Endothelial cell (in vitro differentiated cells): ENCODE results near the gene ABHD4. TPM values are rescaled to one million over a fixed set of nuclear protein-coding genes. Genes with fewer than 3 reads are reported as not detected.

ENCODE experiments used
- DNase-seq: peaks from one replicate; pipeline ENCODE4 v3.0.0; 2021; ENCODE audit warnings: low spot score
- H3K27ac Mint-ChIP-seq: one replicate; pipeline ENCODE4 v1.8.0; 2021; ENCODE audit warnings: mixed read lengths, inconsistent platforms; ENCODE audit not compliant: unreplicated experiment
- H3K27me3 Mint-ChIP-seq: one replicate; pipeline ENCODE4 v1.8.0; 2021; ENCODE audit warnings: mild to moderate bottlenecking, moderate library complexity, mixed read lengths, inconsistent platforms; ENCODE audit not compliant: unreplicated experiment
- H3K36me3 Mint-ChIP-seq: one replicate; pipeline ENCODE4 v1.8.0; 2021; ENCODE audit warnings: mild to moderate bottlenecking, low read depth, mixed read lengths, inconsistent platforms; ENCODE audit not compliant: unreplicated experiment
- H3K4me1 Mint-ChIP-seq: one replicate; pipeline ENCODE4 v1.8.0; 2021; ENCODE audit warnings: mild to moderate bottlenecking, mixed read lengths, inconsistent platforms; ENCODE audit not compliant: unreplicated experiment
- H3K4me3 Mint-ChIP-seq: one replicate; pipeline ENCODE4 v1.8.0; 2021; ENCODE audit warnings: mild to moderate bottlenecking, mixed read lengths, inconsistent platforms; ENCODE audit not compliant: unreplicated experiment
- H3K9me3 Mint-ChIP-seq: one replicate; pipeline ENCODE4 v1.8.0; 2021; ENCODE audit warnings: mixed read lengths, inconsistent platforms; ENCODE audit not compliant: unreplicated experiment
- total RNA-seq: library from RNA; stranded (reverse); fragmentation: NEBNext Ultra II Directional; extraction: Animal tissue kit (Norgen Biotek cat#: 25700); gene quantifications from one replicate; pipeline ENCODE4 v1.2.1, GENCODE V29; 2021; ENCODE audit not compliant: unreplicated experiment
- TF ChIP-seq, protein P1 (sequence below): fragments of 200-600 bp; sonication (generic); IDR thresholded peaks from one replicate; pipeline ENCODE4 v1.5.0; 2021; ENCODE audit warnings: antibody characterized with exemption; ENCODE audit not compliant: unreplicated experiment

Gene ABHD4
- total RNA-seq, 1 donor from 2014 or later: 77.7 TPM

DNA sequence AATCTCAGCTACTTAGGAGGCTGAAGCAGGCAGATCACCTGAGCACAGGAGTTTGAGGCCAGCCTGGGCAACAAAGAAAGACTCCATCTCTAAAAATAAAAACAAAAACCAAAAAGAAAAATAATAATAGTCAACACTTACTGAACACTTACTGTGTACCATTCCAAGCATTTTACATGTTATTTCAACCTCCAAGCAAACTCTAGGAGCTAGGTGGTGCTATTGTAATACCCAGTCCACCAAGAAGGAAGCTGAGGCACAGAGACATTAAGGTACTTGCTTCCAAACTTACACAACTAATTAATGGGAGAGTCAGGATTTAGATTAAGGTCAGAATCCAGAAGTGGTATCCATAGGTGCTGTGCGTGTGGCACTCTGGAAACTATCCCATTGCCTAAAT is 59.8 kb downstream of the ABHD4 start:
- Mint-ChIP-seq H3K27me3 (no peaks in the 10 kb centered on the region), H3K4me1 (peaks cover 4% of the 10 kb centered on the region), H3K9me3 (no peaks in the 10 kb centered on the region), H3K4me3 (no peak overlapping the region), H3K27ac (no peak overlapping the region), H3K36me3 (no peaks in the 10 kb centered on the region)
- no peak for DNase-seq
- TF ChIP-seq, protein P1, sequence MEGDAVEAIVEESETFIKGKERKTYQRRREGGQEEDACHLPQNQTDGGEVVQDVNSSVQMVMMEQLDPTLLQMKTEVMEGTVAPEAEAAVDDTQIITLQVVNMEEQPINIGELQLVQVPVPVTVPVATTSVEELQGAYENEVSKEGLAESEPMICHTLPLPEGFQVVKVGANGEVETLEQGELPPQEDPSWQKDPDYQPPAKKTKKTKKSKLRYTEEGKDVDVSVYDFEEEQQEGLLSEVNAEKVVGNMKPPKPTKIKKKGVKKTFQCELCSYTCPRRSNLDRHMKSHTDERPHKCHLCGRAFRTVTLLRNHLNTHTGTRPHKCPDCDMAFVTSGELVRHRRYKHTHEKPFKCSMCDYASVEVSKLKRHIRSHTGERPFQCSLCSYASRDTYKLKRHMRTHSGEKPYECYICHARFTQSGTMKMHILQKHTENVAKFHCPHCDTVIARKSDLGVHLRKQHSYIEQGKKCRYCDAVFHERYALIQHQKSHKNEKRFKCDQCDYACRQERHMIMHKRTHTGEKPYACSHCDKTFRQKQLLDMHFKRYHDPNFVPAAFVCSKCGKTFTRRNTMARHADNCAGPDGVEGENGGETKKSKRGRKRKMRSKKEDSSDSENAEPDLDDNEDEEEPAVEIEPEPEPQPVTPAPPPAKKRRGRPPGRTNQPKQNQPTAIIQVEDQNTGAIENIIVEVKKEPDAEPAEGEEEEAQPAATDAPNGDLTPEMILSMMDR: no peak

DNA sequence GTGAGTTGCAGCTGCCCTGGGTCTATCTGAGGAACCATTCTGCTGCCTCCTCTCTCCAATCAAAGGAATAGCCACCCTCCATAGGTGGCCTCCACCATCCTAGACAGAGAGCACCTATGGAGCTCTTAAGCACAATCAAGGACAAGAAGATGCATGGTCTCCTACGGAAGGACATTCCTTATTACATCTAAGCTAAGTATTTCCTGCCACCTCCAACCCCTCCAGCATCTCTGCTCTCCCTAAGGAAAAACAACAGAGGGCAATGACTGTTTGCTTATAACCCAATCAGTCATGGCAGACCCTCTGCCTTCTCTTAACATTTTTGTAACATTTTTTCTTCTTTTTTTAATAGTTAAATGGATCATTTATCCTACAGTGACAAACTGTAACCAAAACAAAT is 60.8 kb downstream of the ABHD4 start:
- TF ChIP-seq, protein P1: no peak
- Mint-ChIP-seq H3K36me3 (no peaks in the 10 kb centered on the region), H3K27me3 (no peaks in the 10 kb centered on the region), H3K9me3 (no peaks in the 10 kb centered on the region), H3K4me3 (no peak overlapping the region), H3K4me1 (peaks cover 4% of the 10 kb centered on the region), H3K27ac (no peak overlapping the region)
- no peak for DNase-seq

DNA sequence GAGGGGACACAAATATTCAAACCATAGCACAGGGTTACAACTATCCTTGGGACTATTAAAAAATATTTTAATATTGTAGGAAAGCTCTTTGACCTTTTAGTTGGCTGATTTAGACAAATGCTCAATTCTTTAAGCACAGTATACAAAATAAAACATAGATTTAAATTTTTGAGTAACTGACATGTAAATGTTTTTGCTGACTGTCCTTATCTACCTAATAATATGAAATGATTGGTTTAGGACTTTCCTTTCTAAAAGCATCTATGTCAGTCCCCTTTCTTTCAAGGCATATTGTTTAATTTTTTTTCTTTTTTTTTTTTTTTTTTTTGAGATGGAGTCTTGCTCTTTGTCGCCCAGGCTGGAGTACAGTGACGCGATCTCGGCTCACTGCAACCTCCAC is 62.6 kb downstream of the ABHD4 start:
- Mint-ChIP-seq H3K4me1 (peaks cover 4% of the 10 kb centered on the region), H3K4me3 (no peak overlapping the region), H3K27me3 (no peaks in the 10 kb centered on the region), H3K27ac (no peak overlapping the region), H3K9me3 (no peaks in the 10 kb centered on the region), H3K36me3 (no peaks in the 10 kb centered on the region)
- DNase-seq: no peak
- TF ChIP-seq, protein P1: no peak

Other genes with a start within 250 kb of the ABHD4 start
- 250 TPM for gene DAD1, start 9.1 kb upstream of the ABHD4 start, total RNA-seq
- gene OR6J1, start 46.1 kb downstream of the ABHD4 start, total RNA-seq: not detected
- gene OXA1L, start 168.4 kb downstream of the ABHD4 start, total RNA-seq: 168 TPM
- 15.0 TPM for gene SLC7A7, start 217.1 kb downstream of the ABHD4 start, total RNA-seq
- 126 TPM for gene MRPL52, start 231.6 kb downstream of the ABHD4 start, total RNA-seq
- gene MMP14, start 238.3 kb downstream of the ABHD4 start, total RNA-seq: 819 TPM